H1 (cell line): Measurements from ENCODE around the gene IRF7. TPM values are rescaled to one million over a fixed set of nuclear protein-coding genes. Genes with fewer than 3 reads are reported as not detected.
A peak's percentile ranks its signal among the peaks of the same experiment; 100 is the strongest.

ENCODE experiments used
- CBX5 ChIP-seq: fragments of 300-800, 300-1000 bp; sonication (generic); IDR thresholded peaks from 2 replicates; pipeline ENCODE4 v1.7.1; 2016; ENCODE audit warnings: antibody characterized with exemption, low read length, low read depth
- CHD2 ChIP-seq: IDR thresholded peaks from 2 replicates; pipeline ENCODE4 v1.6.1; 2012; ENCODE audit warnings: low read length, improper control_type of control experiment
- CHD7 ChIP-seq: fragments of 300-600 bp; sonication (generic); IDR thresholded peaks from 2 replicates; pipeline ENCODE4 v1.7.1; 2012; ENCODE audit warnings: low read length, moderate library complexity, mild to moderate bottlenecking, inconsistent platforms; ENCODE audit not compliant: insufficient replicate concordance
- E2F6 ChIP-seq: IDR thresholded peaks from 2 replicates; pipeline ENCODE4 v1.6.1; 2012; ENCODE audit warnings: inconsistent platforms
- JUN ChIP-seq: IDR thresholded peaks from 2 replicates; pipeline ENCODE4 v1.6.1; 2011; ENCODE audit warnings: low read depth, mild to moderate bottlenecking, improper control_type of control experiment, low read length
- KDM5A ChIP-seq: fragments of 200-600 bp; IDR thresholded peaks from 2 replicates; pipeline ENCODE4 v1.7.1; 2012; ENCODE audit warnings: mild to moderate bottlenecking, low read length, inconsistent platforms, mixed read lengths
- MAX ChIP-seq: IDR thresholded peaks from 2 replicates; pipeline ENCODE4 v1.6.1; 2012; ENCODE audit warnings: inconsistent platforms
- NRF1 ChIP-seq: IDR thresholded peaks from 2 replicates; pipeline ENCODE4 v1.6.1; 2011; ENCODE audit warnings: mild to moderate bottlenecking, low read depth, low read length, improper control_type of control experiment
- TAF7 ChIP-seq: optimal IDR thresholded peaks from 2 replicates; pipeline ENCODE3; 2011; ENCODE audit warnings: low read depth, mild to moderate bottlenecking, inconsistent platforms, low read length, moderate library complexity, borderline replicate concordance
- polyA plus RNA-seq, 7 experiments: library from polyadenylated mRNA; depleted of rRNA in 3 of 7; stranded (reverse) in 5 of 7; unstranded in 2 of 7; fragments of >200 nt in 5 of 7; fragments of 200-250 nt in 2 of 7; gene quantifications; 1 replicate in 5 of 7; 2 replicates in 1 of 7; 4 replicates in 1 of 7; pipeline versions ENCODE4 v1.2.1 to v1.2.3, GENCODE V29; 2011 to 2013; ENCODE audit warnings: missing spikeins in 2 of 7, mixed read lengths in 2 of 7
- total RNA-seq: library from RNA; stranded (reverse); fragmentation: NEBNext Ultra II Directional; extraction: Animal tissue kit (Norgen Biotek cat#: 25700); gene quantifications from 2 replicates; pipeline ENCODE4 v1.2.1, GENCODE V29; 2021

The IRF7 gene
- total and polyA plus RNA-seq, 2 of the 8 experiments (the other 6 are each of a cell fraction or from before 2014, with no cell fraction given) = 9.1 to 9.6 TPM

GRCh38 chr11:643849-644738 lies 28.3 kb upstream of the IRF7 start (continued):
- no peak for TF ChIP-seq CHD7
- TF ChIP-seq TAF7 = no peak
- no peak for TF ChIP-seq CBX5
- TF ChIP-seq MAX = peak; percentile 32; the same call in 1 of the 2 replicates
- TF ChIP-seq E2F6 = peak; percentile 89
- no peak for TF ChIP-seq CHD2
- no peak for TF ChIP-seq NRF1
- TF ChIP-seq JUN = no peak
- TF ChIP-seq KDM5A = no peak
